Measurements from ENCODE around the gene KCTD17.

Gene KCTD17, protein sequence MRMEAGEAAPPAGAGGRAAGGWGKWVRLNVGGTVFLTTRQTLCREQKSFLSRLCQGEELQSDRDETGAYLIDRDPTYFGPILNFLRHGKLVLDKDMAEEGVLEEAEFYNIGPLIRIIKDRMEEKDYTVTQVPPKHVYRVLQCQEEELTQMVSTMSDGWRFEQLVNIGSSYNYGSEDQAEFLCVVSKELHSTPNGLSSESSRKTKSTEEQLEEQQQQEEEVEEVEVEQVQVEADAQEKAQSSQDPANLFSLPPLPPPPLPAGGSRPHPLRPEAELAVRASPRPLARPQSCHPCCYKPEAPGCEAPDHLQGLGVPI

DNA sequence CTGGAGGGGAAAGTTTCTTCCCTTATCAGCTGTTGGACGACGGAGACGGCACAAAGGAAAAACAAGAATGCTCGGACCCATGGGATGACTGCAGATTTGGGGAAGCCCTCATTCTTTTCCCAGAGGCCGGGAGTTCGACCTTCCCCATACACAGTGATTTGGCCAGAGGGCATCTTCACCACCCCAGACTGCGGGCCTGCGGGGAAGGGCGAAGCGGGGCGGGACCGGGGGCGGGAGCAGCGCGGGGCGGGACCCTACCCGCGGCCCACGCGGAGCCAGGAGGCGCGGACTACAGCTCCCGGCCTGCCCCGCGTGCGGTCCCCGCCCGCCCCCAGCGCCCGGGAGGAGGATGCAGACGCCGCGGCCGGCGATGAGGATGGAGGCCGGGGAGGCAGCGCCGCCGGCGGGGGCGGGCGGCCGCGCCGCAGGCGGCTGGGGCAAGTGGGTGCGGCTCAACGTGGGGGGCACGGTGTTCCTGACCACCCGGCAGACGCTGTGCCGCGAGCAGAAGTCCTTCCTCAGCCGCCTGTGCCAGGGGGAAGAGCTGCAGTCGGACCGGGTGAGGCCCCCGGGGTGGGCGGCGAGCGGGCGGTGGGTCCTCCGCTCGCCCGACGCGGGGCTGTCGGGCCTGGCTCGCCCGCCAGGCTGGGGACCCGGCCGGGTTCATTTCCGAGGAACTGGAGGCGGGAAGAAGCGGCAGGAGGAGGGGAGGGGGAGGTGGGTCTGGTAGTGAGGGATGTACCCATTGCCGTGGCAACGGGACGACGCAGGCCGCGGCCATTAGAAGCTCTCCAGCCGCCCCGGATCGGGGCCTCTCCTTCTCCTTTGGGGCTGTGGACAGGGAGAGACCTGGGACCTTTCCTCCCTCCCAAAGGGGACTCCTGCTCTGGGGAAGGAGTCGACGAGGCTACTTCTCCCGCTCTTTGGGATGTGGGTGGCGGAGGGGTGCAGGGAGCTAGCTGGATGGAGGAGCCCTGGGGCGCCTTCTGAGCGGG lies at the start of gene KCTD17:
KCTD17 (plus strand) TSS at position 352 of the 995 bp plus-strand sequence; CDS start at position 371, 19 bp downstream.
- peak; percentile 24 for DNase-seq

DNA sequence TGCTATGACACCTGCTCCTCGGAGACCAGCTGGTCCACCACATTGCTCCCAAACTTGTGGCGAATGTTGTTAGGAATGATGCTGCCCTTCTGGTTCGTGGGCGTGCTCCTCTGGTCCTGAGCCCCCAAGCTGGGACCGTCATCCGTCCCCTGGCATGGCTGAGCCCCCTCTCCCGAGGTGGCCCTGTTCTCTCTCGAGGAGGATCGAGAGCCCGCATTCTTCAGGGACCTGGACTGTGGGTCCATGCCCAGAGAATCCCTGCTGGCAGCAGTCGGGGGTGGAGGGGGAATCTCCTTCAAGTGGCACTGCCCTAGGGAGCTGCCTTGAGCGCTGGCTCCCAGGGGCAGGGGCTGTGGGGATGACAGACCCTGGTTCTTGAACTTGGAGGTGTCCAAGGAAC lies 49.7 kb upstream of the KCTD17 start:
- DNase-seq: no peak

DNA sequence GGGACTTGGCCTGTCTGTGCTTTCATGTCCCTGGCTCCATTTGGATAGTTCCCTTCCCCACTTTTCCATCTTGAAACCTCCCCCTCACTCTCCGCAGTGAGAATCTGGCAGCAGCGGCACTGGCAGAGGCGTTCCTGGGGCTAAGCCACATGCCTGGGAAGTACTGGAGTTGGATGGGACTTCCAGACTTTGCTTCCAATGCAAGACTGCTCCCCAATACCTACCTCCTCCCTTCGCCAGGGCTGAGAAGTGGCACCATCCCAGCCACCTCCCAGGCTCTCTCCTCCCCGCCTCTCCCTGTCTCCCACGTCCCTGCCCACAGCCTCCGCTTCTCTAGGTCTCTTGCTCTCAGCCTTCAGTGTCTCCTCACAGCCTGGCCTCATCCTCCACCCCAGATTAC lies 48.9 kb upstream of the KCTD17 start:
- no peak for DNase-seq

DNA sequence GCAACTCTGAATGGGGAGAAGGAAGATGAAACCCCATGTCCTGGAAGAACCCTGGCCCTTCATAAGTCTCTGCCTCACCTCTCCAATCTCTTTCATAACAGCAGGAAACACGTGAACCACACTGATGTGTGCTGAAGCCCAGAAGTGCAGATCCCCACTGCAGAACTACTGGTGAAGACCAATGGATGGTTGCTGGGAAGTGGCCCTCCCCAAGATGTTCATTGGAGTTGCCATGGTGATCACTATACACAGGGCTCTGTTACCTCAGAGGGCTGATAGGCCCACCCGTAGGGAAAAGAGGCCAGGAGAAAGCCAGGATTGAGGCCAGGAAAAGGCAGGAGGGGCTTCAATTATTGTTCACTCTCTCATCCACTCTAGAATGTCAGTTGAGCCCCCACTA lies 43.9 kb upstream of the KCTD17 start:
- no peak for DNase-seq

DNA sequence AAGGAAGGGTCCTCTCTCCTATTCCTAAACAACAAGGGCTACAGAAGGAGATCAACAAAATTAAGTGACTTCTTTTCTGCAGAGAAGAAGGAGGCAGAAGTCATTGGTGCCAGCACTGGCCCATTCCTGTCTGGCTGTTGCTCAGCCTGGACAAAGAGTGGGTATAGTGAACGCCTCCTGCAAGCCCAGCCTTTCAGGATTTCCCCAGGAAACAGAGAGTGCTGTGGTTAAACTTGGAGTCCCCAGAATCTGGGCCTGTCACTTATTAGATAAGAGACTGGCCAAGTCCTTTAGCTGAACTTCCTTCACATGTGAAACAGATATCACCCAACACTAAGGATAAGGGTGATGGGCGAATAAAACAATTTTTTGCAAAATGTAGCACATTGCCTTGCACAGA lies 43.2 kb upstream of the KCTD17 start:
- no peak for DNase-seq

DNA sequence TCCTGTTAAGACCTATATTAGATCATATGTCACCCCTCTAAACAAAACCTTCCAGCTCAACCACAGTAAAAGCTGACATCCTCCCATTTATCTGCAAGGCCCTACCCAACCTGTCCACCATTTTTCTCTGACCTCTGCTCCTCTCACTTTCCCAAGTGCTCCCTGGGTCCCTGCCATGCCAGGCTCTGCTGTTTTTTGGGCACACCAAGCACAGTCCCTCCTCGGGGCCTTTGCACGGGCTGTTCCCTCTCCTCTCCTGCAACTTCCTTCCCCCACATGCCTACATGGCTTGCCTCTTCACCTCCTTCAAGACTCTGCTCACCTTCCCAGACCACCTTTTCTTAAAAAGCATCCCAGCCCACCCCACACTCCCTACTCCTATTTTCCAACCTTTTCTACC lies 42.1 kb upstream of the KCTD17 start:
- DNase-seq: no peak

DNA sequence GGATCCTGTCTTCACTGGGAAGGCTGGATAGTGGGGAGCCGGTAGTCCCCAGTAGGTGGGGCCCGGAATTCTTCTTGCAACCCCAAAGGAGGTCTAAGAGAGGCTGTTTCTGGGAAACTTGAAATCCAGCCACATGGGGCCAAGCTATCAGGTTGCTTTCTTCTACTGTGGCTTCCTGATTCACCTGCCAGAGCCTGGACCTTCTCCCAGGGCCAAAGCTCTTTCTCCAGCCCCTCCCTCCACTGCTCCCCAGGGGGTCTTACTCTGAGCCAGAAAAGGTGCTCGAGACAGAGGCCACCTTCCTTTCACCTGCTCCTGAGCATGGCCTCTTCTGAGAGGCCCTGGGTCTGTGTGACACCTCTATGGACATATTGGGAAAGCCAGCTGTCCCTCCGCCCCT lies 41.4 kb upstream of the KCTD17 start:
- DNase-seq: no peak

DNA sequence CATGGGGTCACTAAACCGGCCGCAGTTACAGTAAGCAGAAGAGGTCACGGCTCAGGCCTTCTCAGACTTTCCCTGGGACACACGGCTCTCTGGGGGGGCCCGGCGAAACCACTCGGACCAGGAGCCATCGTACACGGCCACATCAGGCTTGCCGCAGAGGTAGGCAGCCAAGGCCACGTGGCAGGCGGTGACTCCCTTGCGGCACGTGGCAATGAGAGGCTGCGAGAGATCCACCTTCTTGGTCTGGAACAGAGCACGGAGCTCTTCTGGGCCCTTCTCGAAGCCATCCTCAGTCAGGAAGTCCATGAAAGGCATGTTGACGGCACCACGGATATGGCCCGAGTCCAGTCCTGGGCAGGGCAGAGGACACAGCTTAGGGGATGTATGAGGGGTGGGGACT lies 40.6 kb upstream of the KCTD17 start:
- no peak for DNase-seq

DNA sequence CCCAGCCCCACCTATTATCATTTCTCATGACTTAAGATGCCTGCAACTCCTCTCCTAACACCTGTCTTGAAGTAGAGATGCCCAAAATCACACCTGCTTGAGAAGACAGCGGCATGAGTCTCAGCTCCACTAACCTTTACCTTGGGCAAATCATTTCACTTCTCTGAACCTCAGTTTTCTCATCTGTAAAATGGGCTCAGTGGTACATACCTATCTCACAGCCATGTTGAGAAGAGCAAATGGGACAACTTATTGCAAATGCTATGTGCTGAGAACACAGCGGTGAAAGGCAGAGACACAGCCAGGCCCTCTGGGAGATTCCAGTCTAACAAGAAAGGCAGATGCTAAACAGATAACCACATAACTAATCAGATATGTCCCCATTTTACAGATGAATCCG lies 40.1 kb upstream of the KCTD17 start:
- no peak for DNase-seq

DNA sequence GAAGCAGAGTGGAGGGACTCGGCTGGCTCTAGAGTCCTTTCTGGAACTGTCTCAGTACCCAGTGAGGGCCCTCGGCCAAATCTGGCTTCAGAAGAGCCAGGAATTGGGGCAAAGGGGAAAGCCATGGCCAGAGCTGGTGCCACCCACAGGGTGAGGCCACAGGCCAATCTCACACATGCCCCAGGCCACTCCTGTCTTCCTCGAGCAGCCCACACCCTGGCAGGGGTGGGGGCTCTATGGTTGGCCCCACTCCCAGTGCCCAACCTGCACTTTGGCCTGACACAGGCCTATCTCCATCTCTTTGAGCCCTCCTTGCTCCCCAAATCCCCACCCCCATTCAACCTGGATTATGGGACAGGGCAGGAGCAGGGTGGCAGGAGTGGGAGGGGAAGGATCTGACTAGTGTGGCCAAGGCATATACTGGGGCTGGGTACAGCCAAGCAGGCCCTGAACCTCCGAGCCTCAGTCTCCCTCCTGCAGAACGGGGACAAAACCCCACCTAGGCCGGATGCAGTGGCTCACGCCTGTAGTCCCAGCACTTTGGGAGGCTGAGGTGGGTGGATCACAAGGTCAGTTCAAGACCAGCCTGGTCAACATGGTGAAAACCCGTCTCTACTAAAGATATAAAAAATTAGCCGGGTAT lies 39.2 kb upstream of the KCTD17 start:
- no peak for DNase-seq

DNA sequence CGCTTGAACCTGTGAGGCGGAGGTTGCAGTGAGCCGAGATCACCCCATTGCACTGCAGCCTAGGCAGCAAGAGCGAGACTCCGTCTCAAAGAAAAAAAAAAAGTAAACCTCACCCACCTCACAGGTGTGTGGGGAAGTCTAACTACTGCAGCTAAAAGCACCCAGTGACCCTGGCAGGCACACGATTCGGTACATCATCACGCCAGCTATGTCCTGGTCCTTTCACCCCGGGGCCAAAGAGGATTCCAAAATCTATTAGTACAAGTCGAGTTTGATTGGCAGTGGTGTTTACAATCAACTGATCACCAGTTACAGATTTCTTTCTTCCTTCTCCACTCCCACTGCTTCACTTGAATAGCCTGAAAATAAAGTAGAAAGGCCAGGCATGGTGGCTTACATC lies 38.6 kb upstream of the KCTD17 start:
- no peak for DNase-seq

DNA sequence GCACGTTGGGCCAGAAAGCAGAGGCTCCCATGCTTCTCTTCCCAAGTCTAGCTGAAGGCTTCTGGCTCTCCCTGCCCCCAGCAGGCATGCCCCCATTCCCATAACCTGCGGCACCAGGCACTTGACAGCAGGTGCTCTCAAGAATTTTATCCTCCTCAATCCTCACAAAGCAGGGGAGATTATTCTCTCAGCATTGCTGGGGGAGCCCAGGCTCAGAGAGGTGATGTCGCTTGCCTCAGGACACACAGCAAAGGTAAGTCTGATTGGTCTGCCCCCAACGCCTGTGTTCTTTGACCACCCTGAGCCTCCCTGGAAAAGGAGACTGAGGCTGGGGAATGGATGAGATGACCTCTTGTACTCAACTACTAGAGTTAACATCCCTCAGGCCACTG lies 37.1 kb upstream of the KCTD17 start:
- DNase-seq: no peak

DNA sequence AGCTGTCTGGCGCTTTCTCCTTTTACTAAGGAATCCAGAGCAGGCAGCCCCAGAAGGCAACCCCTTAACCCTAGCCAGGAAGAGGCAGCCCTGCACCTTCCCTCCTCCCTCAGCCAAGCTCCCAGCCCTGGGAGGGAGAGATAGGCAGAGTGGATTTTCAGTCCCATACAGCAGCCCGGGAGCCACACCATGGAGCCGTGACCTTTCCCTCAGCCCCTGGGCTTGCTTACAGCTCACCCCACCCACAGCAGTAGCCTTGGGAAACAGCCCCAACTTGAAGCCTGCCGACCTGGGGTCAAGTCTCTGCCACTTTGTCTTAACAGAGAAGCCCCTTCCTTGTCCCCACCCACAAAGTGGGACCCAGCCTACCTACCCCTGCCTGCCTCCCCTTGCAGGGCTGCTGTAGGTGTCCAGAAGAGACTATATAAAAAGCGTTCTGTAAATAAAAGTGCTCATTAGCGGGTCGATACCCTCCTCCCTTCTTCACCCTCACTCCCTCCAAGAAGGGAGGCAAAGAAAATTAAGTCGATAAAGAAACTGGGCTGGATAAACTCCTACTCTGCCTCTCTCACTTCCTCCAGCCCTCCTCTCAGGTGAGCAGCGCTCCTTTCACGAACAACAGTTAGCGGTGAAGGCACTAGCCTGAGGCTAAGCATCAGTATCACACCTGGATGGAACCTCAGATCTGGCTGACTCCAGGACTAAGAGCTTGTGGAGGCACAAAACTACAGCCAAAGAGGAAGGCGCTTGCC lies 36.5 kb upstream of the KCTD17 start:
- DNase-seq: no peak

DNA sequence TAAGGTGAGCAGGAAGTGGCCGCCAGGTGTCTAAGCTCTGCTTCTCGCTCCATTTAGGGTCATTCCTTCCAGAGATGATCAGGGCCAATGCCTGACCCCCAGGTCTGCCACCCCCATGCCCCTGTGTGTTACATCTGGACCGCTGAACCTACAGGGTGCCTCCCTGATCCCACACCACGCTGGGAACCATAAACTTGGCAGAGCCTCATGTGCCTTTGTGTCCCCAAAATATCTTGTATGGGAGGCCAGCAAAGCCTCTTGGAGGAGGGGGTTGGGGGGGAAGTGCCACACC lies 36.0 kb upstream of the KCTD17 start:
- no peak for DNase-seq

DNA sequence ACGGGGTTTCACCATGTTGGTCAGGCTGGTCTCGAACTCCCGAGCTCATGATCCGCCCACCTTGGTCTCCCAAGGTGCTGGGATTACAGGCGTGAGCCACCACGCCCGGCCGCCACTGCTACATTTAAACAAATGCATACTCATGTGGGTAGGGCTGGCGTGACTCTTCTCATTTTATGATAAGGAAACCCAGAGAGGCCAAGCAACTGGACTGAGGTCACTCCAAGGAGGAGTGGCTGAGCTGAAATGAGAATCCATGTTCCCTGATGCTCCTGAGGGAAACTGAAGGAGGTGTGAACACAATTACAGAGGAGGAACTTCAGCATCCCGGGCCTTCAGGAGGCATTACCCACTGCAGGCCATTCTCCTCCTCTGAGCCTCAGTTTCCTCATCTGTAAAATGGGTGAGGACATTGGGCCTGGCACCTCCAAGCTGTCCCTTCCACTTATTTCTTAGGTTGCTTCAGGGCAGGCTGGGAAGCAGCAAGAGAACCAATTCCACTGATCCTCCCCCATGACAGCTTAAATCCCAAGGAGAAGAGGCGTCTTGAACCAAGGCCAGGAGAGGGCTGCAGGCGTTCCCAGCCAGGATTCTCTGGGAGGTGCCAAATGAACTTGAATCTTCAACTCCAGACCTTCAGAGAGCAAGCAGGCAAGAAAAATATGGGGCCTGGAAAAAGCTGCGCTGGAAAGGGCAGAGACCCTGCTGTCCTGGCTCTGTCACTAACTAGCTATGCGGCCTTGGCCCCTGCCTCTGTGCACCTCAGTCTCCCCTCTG lies 35.2 kb upstream of the KCTD17 start:
- DNase-seq: no peak

DNA sequence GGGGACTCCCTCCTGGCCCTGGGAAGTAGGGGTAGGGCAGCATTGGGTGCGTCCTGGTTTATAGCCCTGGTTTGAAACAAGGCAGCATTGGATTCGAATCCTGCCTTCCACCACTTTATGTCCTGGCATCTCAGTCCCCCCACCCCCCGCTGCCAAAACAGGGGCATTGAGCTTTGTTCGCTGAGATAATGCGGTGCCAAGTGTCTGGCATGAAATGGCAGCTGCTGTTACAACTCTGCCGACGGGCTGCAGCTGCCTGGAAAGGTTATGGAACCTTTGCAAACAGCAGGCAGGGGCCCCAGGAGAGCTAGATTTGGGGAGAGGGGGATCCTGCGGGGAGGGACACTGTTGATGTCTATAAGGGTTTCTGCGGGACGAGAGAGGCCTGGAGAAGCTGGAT lies 34.2 kb upstream of the KCTD17 start:
- no peak for DNase-seq

DNA sequence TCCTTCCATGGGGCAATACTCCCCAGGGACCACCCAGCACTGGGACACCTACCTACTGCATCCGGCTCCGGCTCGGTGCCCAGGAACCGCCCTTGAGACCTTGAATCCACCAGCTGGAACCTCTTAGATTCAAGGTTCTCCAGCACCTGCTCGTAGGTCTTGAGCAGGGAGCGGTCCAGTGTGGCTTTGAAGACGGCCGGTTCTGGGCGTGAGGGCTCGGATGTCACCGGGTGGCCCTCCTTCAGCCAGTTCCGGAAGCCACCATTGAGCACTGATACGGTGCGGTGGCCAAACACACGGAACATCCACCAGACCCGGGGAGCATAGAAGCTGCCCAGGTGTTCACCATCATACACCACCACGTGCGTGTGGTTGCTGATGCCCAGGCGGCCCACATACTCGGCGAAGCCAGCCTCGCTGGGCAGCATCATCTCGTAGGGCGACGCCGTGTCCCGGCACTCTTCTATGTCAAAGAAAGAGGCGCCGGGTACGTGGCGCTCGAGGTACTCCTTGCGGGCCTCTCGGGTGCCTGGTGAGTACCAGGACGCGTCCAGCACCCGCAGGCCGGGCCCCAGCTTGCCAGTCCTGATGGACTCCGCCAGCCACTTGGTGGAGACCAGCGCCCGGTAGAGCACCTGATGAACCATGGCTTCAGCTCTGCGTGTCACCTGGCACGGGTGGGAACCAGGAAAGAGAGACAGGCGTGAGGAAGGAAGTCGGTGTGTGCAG lies 33.3 kb upstream of the KCTD17 start:
- DNase-seq: no peak

DNA sequence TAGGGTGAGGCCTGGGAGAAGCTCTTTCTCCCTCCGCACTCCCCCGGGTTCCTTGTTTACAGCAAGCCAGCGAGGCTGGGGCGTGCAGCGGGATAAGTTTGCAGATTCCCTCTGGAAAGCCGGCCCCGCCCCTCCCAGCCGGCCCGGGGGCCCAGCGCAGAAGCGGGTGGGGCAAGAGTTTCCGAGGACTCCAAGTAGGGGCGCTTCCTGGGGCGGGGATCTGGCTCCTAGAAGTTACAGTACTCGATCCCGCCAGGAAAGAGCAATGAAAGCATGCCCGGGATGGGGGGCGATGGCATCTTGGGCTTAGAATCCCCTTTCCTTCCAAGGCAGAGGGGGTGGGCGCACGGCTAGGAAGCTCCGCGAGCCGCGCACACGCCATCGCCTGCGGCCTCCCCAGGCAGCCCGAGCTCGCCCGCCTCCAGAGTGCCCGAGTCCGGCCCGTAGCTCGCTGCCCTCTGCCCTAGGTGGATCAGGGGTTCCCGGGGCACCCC lies 32.7 kb upstream of the KCTD17 start:
- DNase-seq: no peak

DNA sequence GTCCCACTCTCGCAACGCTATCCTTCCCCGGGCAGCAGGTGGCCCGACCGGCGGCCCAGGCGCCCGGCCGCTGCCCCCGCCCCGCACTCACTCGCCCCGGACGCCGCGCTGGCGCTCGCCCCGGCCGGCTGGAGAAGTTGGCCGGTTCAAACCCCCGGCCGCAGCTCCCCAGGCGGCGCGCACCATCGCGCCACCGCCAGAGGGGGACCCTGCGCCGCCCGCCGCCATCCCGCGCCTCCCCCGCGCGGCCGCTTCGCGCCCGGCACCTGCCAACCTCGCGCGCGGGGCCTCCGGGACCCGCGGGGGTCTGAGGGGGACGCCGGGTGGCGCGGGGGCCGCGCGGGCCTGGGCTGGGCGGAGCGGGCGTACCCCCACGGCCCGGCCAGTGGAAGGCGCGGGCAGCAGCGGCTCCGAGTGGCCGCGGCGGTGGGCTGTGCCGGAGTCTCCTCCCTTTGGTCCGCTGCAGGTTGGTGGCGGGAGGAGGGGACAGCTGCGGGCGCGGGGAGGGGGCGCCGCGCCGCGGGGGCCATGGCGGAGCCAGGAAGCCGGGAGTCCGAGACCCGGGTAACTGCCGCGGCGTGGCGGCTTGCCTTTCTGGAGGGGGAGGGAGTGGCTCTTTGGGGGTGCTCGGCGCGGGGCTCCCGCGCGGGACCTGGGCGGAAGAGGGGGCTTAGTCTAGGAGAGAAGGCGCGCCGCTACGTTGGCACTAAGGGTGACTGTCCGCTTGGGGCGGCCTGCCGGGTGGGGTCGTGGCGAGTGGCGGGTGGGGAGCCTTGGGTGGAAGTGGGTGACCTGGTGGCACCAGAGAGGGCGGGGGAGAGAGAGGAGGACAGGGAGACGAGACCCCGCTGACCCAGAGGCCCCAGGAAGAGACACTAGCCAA lies 32.0 kb upstream of the KCTD17 start, which contains the start of the genes MPST and TST:
MPST (plus strand) TSS at position 434 of the 883 bp plus-strand sequence; CDS start at position 529, 95 bp downstream.
TST (minus strand) TSS at position 139 of the 883 bp plus-strand sequence. CDS start 715 bp downstream, outside the sequence.
- peak; percentile 60 for DNase-seq

DNA sequence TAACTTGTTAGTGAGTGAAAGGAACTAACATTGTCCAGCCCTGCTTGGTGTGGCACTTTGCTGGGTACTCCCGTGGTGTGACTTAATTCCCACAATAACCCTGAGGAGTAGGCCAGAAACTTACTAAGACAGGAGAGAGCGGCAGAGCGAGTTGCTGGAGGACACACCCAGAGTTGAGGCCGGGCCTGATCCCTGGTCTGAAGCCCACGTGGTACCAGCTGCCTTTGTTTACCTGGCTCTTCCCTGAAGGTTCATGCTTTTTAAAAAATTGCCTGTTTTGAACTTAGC lies 31.4 kb upstream of the KCTD17 start:
- DNase-seq: no peak
